Measurements from ENCODE around the gene ADAMTSL1.

GRCh38 chr9:18881758-18882157, 407.8 kb downstream of the ADAMTSL1 start:
- no peak for TF ChIP-seq CTCF (IDR thresholded peaks at IDR 0.05; ENCODE audit: insufficient read depth, low read length)
- TF ChIP-seq POLR2AphosphoS5 (IDR thresholded peaks at IDR 0.05; ENCODE audit: low read depth), result no peak
- no peak for TF ChIP-seq SPI1 (IDR thresholded peaks at IDR 0.05; ENCODE audit: borderline replicate concordance, low read depth)
- TF ChIP-seq REST (IDR thresholded peaks at IDR 0.05; ENCODE audit: insufficient replicate concordance, low read depth), result no peak

Data from HL-60 (cell line).